HL-60 (cell line): ENCODE measurements around the gene ATP6V1B1.

ENCODE experiments used
- DNase-seq, 2 experiments: peaks; one replicate each; pipeline ENCODE4 v3.0.0-alpha.2; 2010 to 2020; ENCODE audit warnings: low read depth in 1 of 2, low spot score in 1 of 2
- H3K27ac ChIP-seq: fragments of 250-450 bp; sonication (Bioruptor Pico); replicated peaks from 2 replicates; pipeline ENCODE4 v1.5.1; 2020; ENCODE audit warnings: mild to moderate bottlenecking, moderate library complexity
- H3K27me3 ChIP-seq: fragments of 250-450 bp; sonication (Bioruptor Pico); 2 replicates; pipeline ENCODE4 v1.5.1; 2021; ENCODE audit warnings: mild to moderate bottlenecking, moderate library complexity; ENCODE audit not compliant: insufficient read depth, poor library complexity, severe bottlenecking
- H3K4me3 ChIP-seq: replicated peaks from 2 replicates; pipeline ENCODE4 v1.5.1; 2011; ENCODE audit warnings: mild to moderate bottlenecking, control low read depth, low read length; ENCODE audit not compliant: insufficient read depth
- CTCF ChIP-seq: IDR thresholded peaks from one replicate; pipeline ENCODE4 v1.5.1; 2011; ENCODE audit warnings: low read length, control low read depth, inconsistent platforms; ENCODE audit not compliant: insufficient read depth
- GABPA ChIP-seq: IDR thresholded peaks from 2 replicates; pipeline ENCODE4 v1.6.1; 2012; ENCODE audit warnings: low read depth
- POLR2AphosphoS5 ChIP-seq: IDR thresholded peaks from 2 replicates; pipeline ENCODE4 v1.6.1; 2012; ENCODE audit warnings: low read depth
- REST ChIP-seq: IDR thresholded peaks from 2 replicates; pipeline ENCODE4 v1.6.1; 2012; ENCODE audit warnings: low read depth; ENCODE audit not compliant: insufficient replicate concordance
- SPI1 ChIP-seq: IDR thresholded peaks from 2 replicates; pipeline ENCODE4 v1.6.1; 2012; ENCODE audit warnings: low read depth, mild to moderate bottlenecking, borderline replicate concordance

ATP6V1B1 gene

GRCh38 chr2:70903641-70904340, 31.9 kb upstream of the ATP6V1B1 start:
- Histone ChIP-seq H3K4me3 (no peak overlapping the region), H3K27me3 (peaks cover 75% of the 10 kb centered on the region), H3K27ac (no peak overlapping the region)
- TF ChIP-seq CTCF = no peak
- TF ChIP-seq GABPA = no peak
- TF ChIP-seq SPI1 = no peak
- no peak for DNase-seq

- peaks cover 67% of the 10 kb centered on the region for H3K27me3 ChIP-seq
- no peak overlapping the region for H3K27ac ChIP-seq
- H3K4me3 ChIP-seq = no peak overlapping the region
- no peak for TF ChIP-seq POLR2AphosphoS5
- no peak for TF ChIP-seq SPI1
- TF ChIP-seq REST = no peak
- TF ChIP-seq CTCF = no peak
- no peak for TF ChIP-seq GABPA
- DNase-seq = no peak
Measured at GRCh38 chr2:70904371-70905216, 31.1 kb upstream of the ATP6V1B1 start.

- DNase-seq = peak in 1 of 2 experiments; percentile 17
- TF ChIP-seq SPI1 (peak; percentile 11; the same call in 1 of the 2 replicates), REST (no peak)
- Histone ChIP-seq H3K27me3 (peaks cover 59% of the 10 kb centered on the region), H3K27ac (no peak overlapping the region), H3K4me3 (no peak overlapping the region)
Measured at GRCh38 chr2:70905443-70906421, 30.0 kb upstream of the ATP6V1B1 start.
